ENCODE data around the gene CLASP1.
A peak's percentile ranks its signal among the peaks of the same experiment; 100 is the strongest.

Gene CLASP1

GRCh38 chr2:121336528-121337294, 312.6 kb downstream of the CLASP1 start:
- no peak overlapping the region for H2AFZ ChIP-seq (ENCODE audit: low read depth, low read length)

DNA sequence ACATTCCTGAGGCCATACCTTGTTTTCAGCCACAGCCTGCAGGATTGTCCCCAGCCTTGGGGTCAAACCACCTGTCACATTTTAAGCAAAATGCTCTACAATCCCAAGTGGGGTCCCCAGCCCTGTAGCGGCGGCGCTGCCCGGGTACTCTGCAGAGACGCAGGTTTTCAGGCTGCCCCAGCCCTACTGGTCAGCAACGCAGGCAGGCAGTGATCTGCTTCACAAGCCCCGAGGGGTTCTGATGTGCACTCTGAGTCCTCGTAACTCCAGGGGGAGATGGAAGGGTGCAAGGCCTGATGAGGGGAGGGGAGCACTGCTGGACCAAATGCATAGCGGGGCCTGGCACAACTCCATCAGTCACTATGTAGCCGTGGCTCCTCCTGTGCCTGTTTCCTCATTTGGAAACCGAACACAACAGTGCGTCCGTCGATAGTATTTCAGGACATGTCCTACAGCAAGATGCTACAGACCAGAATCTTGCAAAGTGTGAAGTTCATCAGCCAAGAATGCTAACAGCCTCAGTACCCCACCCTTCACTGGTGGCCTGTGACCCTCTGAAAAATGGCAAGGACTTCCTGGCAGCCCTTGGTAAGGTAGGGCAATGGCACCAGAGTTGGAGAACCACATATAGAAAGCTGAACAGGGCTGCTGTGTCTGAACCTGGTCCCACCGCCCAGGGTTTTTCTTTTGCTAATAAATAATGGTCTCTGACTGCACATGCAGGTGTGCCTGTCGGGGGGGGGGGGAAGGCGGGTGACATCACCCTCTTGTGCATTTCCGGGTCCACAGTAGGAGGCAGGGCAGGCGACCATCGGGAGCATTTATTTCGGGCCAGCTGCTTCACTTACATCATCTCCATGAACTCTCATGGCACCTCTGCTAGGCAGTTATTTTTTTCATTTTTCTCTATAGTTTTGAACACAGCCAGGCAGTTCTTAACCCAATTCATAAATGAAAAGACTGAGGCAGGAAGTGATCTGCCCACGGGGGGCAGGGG, 313.7 kb downstream of the CLASP1 start:
- Histone ChIP-seq H3K4me3 (ENCODE audit: low read length) (peak overlapping the region; percentile 45), H3K36me3 (replicated peaks; ENCODE audit: low read depth, low read length) (peaks cover 10% of the 10 kb centered on the region), H2AFZ (ENCODE audit: low read depth, low read length) (no peak overlapping the region), H4K20me1 (ENCODE audit: insufficient read depth, low read length) (no peaks in the 10 kb centered on the region), H3K79me2 (ENCODE audit: low read length) (no peaks in the 10 kb centered on the region), H3K4me1 (ENCODE audit: low read length) (peaks cover 26% of the 10 kb centered on the region), H3K9me3 (ENCODE audit: insufficient read depth, low read length) (no peaks in the 10 kb centered on the region), H3K4me2 (ENCODE audit: low read length) (peak overlapping the region; percentile 54), H3K27ac (ENCODE audit: low read length) (no peak overlapping the region), H3K9ac (ENCODE audit: low read length) (no peak overlapping the region; the same call in 1 of the 2 replicates), H3K27me3 (ENCODE audit: low read depth, low read length) (no peaks in the 10 kb centered on the region)
- TF ChIP-seq EZH2phosphoT487 (IDR thresholded peaks at IDR 0.05; ENCODE audit: low read depth): no peak
- TF ChIP-seq CTCF (IDR thresholded peaks at IDR 0.05; ENCODE audit: low read depth, low read length): no peak

More at GRCh38 chr2:121336528-121337294, 312.6 kb downstream of the CLASP1 start:
- no peak overlapping the region; the same call in 1 of the 2 replicates for H3K4me2 ChIP-seq (ENCODE audit: low read length)
- no peak overlapping the region for H3K4me3 ChIP-seq (ENCODE audit: low read length)
- peaks cover 26% of the 10 kb centered on the region for H3K4me1 ChIP-seq (ENCODE audit: low read length)
- H3K27ac ChIP-seq (ENCODE audit: low read length): no peak overlapping the region
- no peak overlapping the region for H3K9ac ChIP-seq (ENCODE audit: low read length)
- H3K27me3 ChIP-seq (ENCODE audit: low read depth, low read length): no peaks in the 10 kb centered on the region
- no peaks in the 10 kb centered on the region for H3K9me3 ChIP-seq (ENCODE audit: insufficient read depth, low read length)
- peaks cover 14% of the 10 kb centered on the region for H3K36me3 ChIP-seq (replicated peaks; ENCODE audit: low read depth, low read length)
- no peaks in the 10 kb centered on the region for H4K20me1 ChIP-seq (ENCODE audit: insufficient read depth, low read length)
- no peaks in the 10 kb centered on the region for H3K79me2 ChIP-seq (ENCODE audit: low read length)
- TF ChIP-seq EZH2phosphoT487 (IDR thresholded peaks at IDR 0.05; ENCODE audit: low read depth) (no peak), CTCF (IDR thresholded peaks at IDR 0.05; ENCODE audit: low read depth, low read length) (no peak)

GRCh38 chr2:121334581-121335293, 314.5 kb downstream of the CLASP1 start:
- H3K27ac ChIP-seq (ENCODE audit: low read length): no peak overlapping the region
- peaks cover 26% of the 10 kb centered on the region for H3K4me1 ChIP-seq (ENCODE audit: low read length)
- TF ChIP-seq EZH2phosphoT487 (IDR thresholded peaks at IDR 0.05; ENCODE audit: low read depth): no peak
- no peak for TF ChIP-seq CTCF (IDR thresholded peaks at IDR 0.05; ENCODE audit: low read depth, low read length)
- peaks cover 4% of the 10 kb centered on the region for H3K36me3 ChIP-seq (replicated peaks; ENCODE audit: low read depth, low read length)
- no peaks in the 10 kb centered on the region for H4K20me1 ChIP-seq (ENCODE audit: insufficient read depth, low read length)
- H3K79me2 ChIP-seq (ENCODE audit: low read length): no peaks in the 10 kb centered on the region
- H3K9ac ChIP-seq (ENCODE audit: low read length): no peak overlapping the region
- no peak overlapping the region for H3K4me3 ChIP-seq (ENCODE audit: low read length)
- peak overlapping the region; percentile 64 for H3K4me2 ChIP-seq (ENCODE audit: low read length)
- H3K9me3 ChIP-seq (ENCODE audit: insufficient read depth, low read length): no peaks in the 10 kb centered on the region
- no peaks in the 10 kb centered on the region for H3K27me3 ChIP-seq (ENCODE audit: low read depth, low read length)
- no peak overlapping the region for H2AFZ ChIP-seq (ENCODE audit: low read depth, low read length)
